BLaER1 treated with 17β-estradiol and CSF1 and Interleukin-3, amounts not matched to agents 10 nM and 100 nM (cell line): ENCODE measurements around the gene RAB17.
A peak's percentile ranks its signal among the peaks of the same experiment; 100 is the strongest.

Source experiments
- H3K27ac ChIP-seq, 11 experiments: shearing (Covaris generic); formaldehyde crosslinking; 2 replicates each; pipeline ENCODE4 v1.8.1; 2022
- H3K27me3 ChIP-seq, 11 experiments: shearing (Covaris generic); formaldehyde crosslinking; 2 replicates each; pipeline ENCODE4 v1.8.1; 2022
- H3K36me3 ChIP-seq, 11 experiments: shearing (Covaris generic); formaldehyde crosslinking; 2 replicates each; pipeline ENCODE4 v1.8.1; 2022
- H3K4me1 ChIP-seq, 10 experiments: shearing (Covaris generic); formaldehyde crosslinking; 2 replicates each; pipeline ENCODE4 v1.8.1; 2022
- H3K4me2 ChIP-seq, 11 experiments: shearing (Covaris generic); formaldehyde crosslinking; 2 replicates each; pipeline ENCODE4 v1.8.1; 2022
- H3K4me3 ChIP-seq, 10 experiments: shearing (Covaris generic); formaldehyde crosslinking; 2 replicates each; pipeline ENCODE4 v1.8.1; 2022
- H3K9ac ChIP-seq, 11 experiments: shearing (Covaris generic); formaldehyde crosslinking; 2 replicates each; pipeline ENCODE4 v1.8.1; 2022
- H3K9me3 ChIP-seq, 11 experiments: shearing (Covaris generic); formaldehyde crosslinking; replicated peaks in 1 of 11; 2 replicates each; pipeline ENCODE4 v1.8.1; 2022
- H4K20me1 ChIP-seq, 11 experiments: shearing (Covaris generic); formaldehyde crosslinking; 2 replicates each; pipeline ENCODE4 v1.8.1; 2022
- Cebpa-rat ChIP-seq, 11 experiments: shearing (Covaris generic); IDR thresholded peaks; 2 replicates each; pipeline ENCODE4 v1.8.1; 2022

Gene RAB17

GRCh38 chr2:237529452-237530402 lies 60.8 kb downstream of the RAB17 start:
- H3K9ac ChIP-seq = peak overlapping the region in 10 of 11 experiments; percentile 25 to 79 (median 72); a peak in 19 of 22 replicates
- H3K4me1 ChIP-seq = peaks cover 77 to 92% (median 88%) of the 10 kb centered on the region in 10 experiments
- peak overlapping the region in 7 of 10 experiments; percentile 3 to 27 (median 17); a peak in 9 of 20 replicates for H3K4me3 ChIP-seq
- no peaks in the 10 kb centered on the region for H4K20me1 ChIP-seq
- peak in 4 of 11 experiments; percentile 9 to 91 (median 76); a peak in 6 of 22 replicates for TF ChIP-seq Cebpa-rat (IDR thresholded peaks at IDR 0.05)
- H3K4me2 ChIP-seq = peak overlapping the region; percentile 79 to 94 (median 88)
- no peaks in the 10 kb centered on the region; a peak in 1 of 22 replicates for H3K9me3 ChIP-seq
- peak overlapping the region; percentile 55 to 91 (median 86); a peak in 21 of 22 replicates for H3K27ac ChIP-seq
- no peaks in the 10 kb centered on the region for H3K27me3 ChIP-seq
- no peaks in the 10 kb centered on the region for H3K36me3 ChIP-seq

GRCh38 chr2:237527766-237528165 lies 62.8 kb downstream of the RAB17 start:
- Histone ChIP-seq H3K4me3 (no peak overlapping the region), H4K20me1 (no peaks in the 10 kb centered on the region), H3K27me3 (no peaks in the 10 kb centered on the region), H3K4me2 (peak overlapping the region in 2 of 11 experiments; percentile 89 to 91; a peak in 3 of 22 replicates), H3K27ac (peak overlapping the region in 5 of 11 experiments; percentile 80 to 91 (median 89); a peak in 5 of 22 replicates), H3K9ac (no peak overlapping the region), H3K9me3 (peaks cover 0 to 5% (median 0%) of the 10 kb centered on the region in 11 experiments; a peak in 1 of 22 replicates), H3K4me1 (peaks cover 58 to 72% (median 69%) of the 10 kb centered on the region in 10 experiments), H3K36me3 (no peaks in the 10 kb centered on the region)
- TF ChIP-seq Cebpa-rat (IDR thresholded peaks at IDR 0.05) = no peak

- Histone ChIP-seq H3K27me3 (no peaks in the 10 kb centered on the region), H4K20me1 (no peaks in the 10 kb centered on the region), H3K9ac (no peak overlapping the region), H3K9me3 (peaks cover 0 to 5% (median 0%) of the 10 kb centered on the region in 11 experiments; a peak in 1 of 22 replicates), H3K27ac (peak overlapping the region in 1 of 11 experiments; percentile 89; a peak in 2 of 22 replicates), H3K4me3 (no peak overlapping the region), H3K36me3 (no peaks in the 10 kb centered on the region), H3K4me1 (peaks cover 53 to 67% (median 63%) of the 10 kb centered on the region in 10 experiments), H3K4me2 (peak overlapping the region in 6 of 11 experiments; percentile 43 to 76 (median 62); a peak in 9 of 22 replicates)
- TF ChIP-seq Cebpa-rat (IDR thresholded peaks at IDR 0.05) = no peak
Measured at GRCh38 chr2:237527233-237527632, 63.3 kb downstream of the RAB17 start.

GRCh38 chr2:237525559-237526157 lies 64.9 kb downstream of the RAB17 start:
- no peaks in the 10 kb centered on the region for H3K27me3 ChIP-seq

GRCh38 chr2:237524631-237525030 lies 65.9 kb downstream of the RAB17 start:
- H4K20me1 ChIP-seq = no peaks in the 10 kb centered on the region
- peaks cover 0 to 5% (median 0%) of the 10 kb centered on the region in 11 experiments; a peak in 1 of 22 replicates for H3K9me3 ChIP-seq
- no peak overlapping the region for H3K4me2 ChIP-seq
- H3K27ac ChIP-seq = peak overlapping the region in 1 of 11 experiments; percentile 89; a peak in 1 of 22 replicates
- H3K36me3 ChIP-seq = no peaks in the 10 kb centered on the region
- no peak overlapping the region; a peak in 1 of 22 replicates for H3K9ac ChIP-seq
- H3K4me3 ChIP-seq = no peak overlapping the region
- no peak for TF ChIP-seq Cebpa-rat (IDR thresholded peaks at IDR 0.05)
- H3K27me3 ChIP-seq = no peaks in the 10 kb centered on the region
- H3K4me1 ChIP-seq = peaks cover 27 to 41% (median 37%) of the 10 kb centered on the region in 10 experiments

More at GRCh38 chr2:237525559-237526157, 64.9 kb downstream of the RAB17 start:
- Histone ChIP-seq H3K36me3 (no peaks in the 10 kb centered on the region), H3K9me3 (peaks cover 0 to 5% (median 0%) of the 10 kb centered on the region in 11 experiments; a peak in 1 of 22 replicates), H4K20me1 (no peaks in the 10 kb centered on the region), H3K27ac (peak overlapping the region in 4 of 11 experiments; percentile 34 to 89 (median 47); a peak in 5 of 22 replicates), H3K4me2 (peak overlapping the region in 10 of 11 experiments; percentile 33 to 76 (median 53); a peak in 20 of 22 replicates), H3K4me3 (no peak overlapping the region), H3K9ac (peak overlapping the region in 3 of 11 experiments; percentile 14 to 56 (median 29); a peak in 3 of 22 replicates), H3K4me1 (peaks cover 37 to 51% (median 48%) of the 10 kb centered on the region in 10 experiments)
- no peak for TF ChIP-seq Cebpa-rat (IDR thresholded peaks at IDR 0.05)
